CD4-positive, alpha-beta T cell treated with Interleukin-10 for 1 hour (primary cell): ENCODE data around the gene SYNGR1.
"Not testable (repeated sequence)": the region's sequence is repeated elsewhere in the genome, so short reads cannot be mapped to it uniquely, and the experiment has no call there.

Experiments used
- DNase-seq: peaks from one replicate; pipeline ENCODE4 v3.0.0-alpha.2; 2020

The SYNGR1 gene

DNA sequence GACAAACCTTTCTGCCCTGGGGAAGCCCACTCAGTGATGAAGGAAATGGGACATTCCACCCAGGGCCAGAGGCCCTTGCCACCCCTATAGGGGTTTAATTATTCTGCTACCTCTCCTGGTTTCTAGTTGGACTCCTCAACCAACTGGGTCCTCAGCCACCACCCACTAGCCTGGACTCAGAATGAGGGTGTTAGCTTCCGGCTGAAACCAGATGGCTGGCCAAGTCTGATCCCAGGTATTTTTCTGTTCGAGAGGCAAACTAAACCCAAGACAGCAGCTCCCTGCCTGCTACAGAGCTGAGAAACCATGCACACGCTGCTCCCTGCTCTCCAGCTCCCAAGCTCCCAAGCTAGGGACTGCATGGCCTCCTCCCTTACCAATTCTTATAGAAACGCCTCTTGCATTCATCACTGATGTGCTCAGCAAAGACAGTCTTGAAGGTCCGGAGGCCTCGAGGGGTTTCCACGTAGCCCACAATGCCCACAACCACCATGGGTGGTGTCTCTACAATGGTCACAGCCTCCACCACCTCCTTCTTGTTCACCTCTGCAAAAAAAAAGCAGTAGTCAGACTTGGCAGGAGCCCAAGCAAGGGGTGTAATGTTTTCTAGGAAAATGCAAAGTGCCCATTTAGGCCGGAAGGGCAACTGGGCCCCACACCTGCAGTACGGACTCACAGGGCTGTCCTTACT is 32.6 kb upstream of the SYNGR1 start:
- DNase-seq = peak; percentile 59

DNA sequence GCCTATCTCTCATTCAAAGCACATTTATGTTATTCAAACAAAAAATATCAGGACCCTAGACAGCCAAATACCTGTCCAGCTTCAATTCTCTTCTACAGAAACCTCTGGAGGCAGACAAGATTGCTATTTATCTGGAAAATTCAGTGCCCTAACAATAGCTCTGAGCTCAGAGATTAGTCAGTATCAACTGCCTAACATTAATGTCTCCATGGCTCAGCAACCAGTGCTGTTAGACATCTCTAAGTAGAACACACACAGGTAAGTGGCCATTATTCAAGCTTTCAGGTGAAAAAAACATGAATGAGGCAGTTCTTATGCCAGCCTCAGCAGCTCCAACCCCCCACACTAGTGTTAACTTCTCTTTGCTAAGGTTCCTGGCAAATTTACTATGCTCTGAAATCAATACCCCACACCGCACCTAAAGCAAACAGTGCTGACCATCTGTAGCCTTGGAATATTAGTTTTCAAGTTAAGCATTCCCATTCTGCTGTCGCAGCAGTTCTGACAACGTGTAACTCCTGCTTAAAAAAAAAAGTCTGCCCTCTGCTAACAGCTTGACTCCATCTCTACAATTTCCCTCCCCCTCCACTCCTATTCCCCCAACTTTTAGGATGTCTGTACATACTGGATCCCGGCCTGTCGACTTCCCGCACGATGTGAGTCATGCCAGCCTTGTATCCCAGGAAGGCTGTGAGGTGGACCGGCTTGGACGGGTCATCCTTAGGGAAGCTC is 31.9 kb upstream of the SYNGR1 start:
- DNase-seq = no peak

DNA sequence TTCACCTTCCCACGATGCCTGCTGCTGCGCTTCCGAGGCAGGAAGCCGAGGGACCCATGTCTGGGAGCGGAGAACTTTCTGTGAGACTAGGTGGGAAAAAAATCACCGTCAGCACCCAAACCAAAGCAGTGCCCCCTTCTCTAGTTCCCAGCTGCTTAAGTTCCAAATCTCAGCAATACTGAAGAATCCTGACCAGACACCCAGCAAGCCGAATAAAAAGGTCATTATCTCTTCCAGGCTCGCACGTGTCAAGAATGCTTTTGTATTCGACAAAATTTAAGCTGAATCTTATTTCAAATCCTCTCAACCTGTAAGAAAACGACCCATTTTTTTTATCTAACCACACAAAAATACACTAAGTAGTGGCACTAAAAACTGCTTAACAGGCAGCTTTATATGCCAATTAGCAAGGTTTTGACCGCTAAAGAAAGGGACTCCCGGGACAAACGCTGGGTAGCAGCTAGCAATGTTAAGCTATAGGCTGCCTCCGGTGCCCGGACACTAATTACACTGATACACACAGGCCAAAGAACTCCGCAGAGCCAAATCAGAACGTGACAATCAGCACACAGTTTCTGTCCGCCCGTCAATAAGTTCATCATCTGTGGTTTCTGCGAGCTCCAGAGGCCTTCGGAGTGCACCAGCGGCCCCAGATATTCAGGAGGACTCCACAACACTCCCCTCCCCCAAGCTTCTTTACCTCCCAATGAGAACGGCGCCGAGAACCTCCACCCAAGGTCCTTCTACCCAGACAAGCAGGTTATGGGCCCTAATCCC is 31.1 kb upstream of the SYNGR1 start:
- peak; percentile 61 for DNase-seq

DNA sequence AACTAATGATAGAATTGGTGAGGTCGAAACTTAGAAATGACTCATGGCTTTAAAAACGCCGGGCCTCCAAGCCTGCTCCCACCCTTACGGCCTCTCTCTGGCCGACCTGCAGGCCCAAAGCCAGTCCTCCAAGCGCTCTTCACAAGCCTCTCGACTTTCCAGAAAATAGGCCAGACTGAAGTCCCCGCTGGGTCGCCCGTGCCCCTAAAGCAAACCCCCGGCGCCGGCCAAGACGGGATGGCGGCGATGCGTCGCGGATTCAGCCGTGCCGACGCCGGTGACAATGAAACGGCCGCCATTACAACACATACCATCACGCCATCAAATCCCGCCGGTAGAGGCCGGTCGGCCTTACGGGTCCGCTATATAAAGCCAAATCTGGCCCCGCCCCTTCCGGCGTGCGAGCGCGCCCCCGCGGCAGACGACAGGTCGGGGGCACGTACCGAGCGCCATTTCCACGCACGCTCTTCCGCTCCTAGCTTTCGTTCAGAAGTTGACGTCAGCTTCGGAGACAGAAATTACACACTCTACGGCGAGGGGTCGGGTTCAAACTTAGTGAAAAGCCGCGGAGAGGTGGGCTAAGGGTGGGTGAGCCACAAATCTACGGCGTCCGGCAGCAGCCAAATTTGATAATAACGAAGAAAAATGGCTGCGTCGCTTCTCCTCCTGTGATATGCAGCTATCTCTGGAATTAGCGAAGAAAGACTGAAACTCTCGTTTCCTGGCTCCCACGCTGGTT is 30.3 kb upstream of the SYNGR1 start, which contains the start of gene RPL3:
TSS of gene RPL3 (minus strand) at position 340 of the 739 bp plus-strand sequence. CDS start at position 314, 26 bp downstream.
- DNase-seq = peak; percentile 98

DNA sequence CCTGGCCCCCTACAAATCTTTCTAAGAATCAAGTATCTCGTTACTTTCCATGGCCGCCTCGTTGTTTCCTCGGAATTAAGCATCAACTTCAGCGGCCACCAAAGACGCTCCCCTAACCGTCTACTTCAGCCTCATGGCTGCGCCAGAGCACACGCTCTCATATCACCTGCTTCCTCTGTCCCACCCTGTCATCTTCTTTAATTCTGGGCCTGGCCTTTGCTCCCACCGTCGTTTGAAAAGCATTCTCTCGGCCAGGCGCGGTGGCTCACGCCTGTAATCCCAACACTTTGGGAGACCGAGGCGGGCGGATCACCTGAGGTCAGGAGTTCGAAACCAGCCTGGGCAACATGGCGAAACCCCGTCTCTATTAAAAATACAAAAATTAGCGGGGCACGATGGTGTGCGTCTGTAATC is 29.2 kb upstream of the SYNGR1 start:
- DNase-seq = not testable (repeated sequence)

DNA sequence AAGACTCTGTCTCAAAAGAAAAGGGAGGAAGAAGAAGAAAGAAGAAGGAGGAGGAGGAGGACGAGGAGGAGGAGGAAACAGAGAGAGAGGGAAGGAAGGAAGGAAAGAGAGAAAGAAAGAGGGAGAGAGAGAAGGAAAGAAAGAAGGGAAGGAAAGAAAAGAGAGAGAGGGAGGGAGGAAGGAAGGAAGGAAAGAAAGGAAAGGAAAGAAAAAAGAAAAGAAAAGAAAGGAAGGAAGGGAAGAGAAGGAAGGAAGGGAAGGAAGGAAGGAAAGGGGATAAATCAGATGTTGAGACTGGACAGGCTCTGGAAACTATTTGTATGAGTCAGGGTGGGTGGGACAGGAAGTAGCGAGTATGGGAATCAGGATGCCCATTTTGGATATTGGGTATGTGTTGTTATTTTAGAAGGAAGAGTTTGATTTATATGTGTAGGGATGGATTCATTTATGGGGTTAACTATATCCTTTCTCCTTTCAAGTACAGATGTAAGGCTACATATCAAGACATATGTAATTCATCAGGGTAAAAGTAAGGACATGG is 24.3 kb upstream of the SYNGR1 start:
- DNase-seq = no peak

DNA sequence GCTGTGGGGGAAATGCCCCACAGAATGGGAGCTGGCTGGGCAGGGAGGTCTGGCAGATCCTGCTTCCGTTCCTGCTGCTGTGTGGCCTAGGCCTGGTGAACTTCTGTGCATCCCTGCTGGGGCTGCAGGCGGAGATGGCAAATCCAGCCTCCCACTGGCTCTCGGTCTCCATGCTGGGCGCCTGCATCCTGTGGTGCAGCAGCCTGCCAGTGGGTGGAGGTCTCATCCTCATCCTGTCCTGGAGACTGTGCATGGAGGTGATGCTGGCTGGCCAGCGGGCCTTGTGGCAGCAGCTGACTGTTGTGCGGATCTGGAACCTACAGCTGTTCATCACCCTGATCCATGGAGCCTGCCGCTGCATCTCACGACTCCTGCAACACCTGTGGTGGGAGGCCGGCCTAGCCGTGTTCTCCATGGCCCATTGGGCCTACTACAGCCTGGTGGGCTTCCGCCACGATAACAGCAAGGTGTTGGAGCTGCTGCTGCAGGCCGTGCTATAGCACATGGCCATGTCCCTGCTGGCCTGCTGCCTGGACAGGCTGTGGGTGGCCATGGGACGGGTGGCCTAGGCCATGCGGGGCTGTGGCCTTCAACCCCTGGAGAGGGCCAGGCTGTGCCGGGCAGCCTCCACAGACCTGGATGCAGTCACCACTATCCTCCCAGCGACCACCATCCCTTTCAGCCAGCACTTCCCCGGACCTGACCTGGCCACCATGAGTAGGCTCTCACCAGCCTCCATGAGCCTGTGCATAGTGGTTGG is 21.6 kb upstream of the SYNGR1 start:
- no peak for DNase-seq

DNA sequence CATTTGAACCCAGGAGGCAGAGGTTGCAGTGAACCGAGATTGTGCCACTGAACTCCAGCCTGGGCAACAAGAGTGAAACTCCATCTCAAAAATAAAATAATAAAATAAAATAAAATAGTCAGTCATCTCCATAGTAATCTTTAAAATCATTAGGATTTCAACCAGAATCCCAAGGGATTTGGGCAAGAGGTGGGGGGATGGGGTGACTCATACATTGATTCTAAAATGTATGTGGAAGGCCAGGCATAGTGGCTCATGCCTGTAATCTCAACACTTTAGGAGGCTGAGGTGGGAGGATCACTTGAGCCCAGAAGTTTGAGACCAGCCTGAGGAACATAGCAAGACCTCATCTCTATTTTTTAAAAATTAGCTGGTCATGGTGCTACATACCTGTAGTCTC is 19.2 kb upstream of the SYNGR1 start:
- DNase-seq = not testable (repeated sequence)

DNA sequence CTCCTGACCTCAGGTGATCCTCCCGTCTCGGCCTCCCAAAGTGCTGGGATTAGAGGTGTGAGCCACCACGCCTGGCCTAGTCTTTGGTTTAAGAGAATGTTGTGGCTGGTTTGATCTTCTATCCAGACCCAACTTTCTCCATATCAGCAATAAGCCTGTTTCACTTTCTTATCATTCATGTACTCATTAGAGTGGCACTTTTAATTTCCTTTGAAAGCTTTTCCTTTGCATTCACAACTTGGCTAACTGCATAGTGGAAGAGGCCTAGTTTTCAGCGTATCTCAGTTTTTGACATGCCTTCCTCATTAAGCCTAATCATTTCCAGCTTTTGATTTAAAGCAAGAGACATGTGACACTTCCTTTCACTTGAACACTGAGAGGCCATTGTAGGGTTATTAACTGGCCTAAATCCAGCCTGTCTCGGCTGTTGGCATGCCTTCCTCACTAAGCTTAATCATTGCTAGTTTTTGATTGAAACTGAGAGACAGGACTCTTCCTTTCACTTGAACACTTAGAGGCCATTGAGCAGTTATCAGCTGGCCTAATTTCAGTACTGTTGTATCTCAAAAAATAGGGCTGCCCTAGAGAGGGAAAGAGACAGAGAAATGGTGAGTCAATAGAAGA is 17.2 kb upstream of the SYNGR1 start:
- DNase-seq = no peak

DNA sequence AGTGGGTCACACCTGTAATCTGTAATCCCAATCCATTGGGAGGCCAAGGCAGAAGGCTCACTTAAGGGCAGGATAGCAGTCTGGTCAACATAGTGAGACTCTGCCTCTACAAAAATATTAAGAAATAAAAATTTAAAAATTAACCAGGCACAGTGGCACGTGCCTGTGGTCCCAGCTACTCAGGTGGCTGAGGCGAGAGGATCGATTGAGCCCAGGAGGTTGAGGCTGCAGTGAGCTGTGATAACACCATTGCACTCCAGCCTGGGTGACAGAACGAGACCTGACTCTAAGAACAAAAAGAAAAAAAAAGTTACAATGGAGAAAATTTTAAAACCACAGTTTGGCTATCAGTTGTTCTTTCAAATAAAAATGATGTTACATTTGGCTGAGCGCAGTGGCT is 13.4 kb upstream of the SYNGR1 start:
- no peak for DNase-seq

DNA sequence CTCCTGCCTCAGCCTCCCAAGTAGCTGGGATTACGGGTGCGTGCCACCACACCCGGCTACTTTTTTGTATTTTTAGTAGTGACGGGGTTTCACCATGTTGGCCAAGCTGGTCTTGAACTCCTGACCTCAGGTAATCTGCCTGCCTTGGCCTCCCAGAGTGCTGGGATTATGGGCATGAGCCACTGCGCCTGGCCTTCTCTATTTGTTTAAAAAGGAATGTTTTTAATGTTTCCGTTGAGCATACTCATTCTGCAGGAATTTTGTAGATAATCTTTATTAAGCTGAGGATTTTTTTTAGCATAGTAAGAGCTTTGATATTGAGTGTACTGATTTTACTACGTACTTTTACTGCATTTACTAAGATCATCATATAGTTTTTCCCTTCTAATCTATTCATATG is 10.0 kb upstream of the SYNGR1 start:
- DNase-seq = not testable (repeated sequence)

DNA sequence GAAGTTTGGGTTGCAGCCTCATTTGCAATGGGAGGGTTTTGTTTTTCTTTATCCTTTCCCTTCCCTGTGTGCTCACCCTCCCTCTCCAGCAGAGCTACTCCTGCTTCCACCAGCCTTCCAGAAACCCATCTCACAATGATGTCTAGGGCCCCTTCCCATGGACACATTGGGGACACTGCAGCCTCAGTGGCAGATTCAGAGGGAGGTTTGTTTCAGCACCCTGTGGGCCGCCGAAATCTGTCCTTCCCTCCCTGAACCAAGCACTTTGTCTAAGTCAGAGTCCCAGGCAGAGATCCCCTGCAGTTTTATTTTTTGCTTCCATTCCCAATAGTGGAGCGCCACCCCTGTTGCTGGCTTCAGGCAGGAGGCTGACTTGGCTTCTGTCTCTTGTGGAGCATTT is 8.6 kb upstream of the SYNGR1 start:
- no peak for DNase-seq

DNA sequence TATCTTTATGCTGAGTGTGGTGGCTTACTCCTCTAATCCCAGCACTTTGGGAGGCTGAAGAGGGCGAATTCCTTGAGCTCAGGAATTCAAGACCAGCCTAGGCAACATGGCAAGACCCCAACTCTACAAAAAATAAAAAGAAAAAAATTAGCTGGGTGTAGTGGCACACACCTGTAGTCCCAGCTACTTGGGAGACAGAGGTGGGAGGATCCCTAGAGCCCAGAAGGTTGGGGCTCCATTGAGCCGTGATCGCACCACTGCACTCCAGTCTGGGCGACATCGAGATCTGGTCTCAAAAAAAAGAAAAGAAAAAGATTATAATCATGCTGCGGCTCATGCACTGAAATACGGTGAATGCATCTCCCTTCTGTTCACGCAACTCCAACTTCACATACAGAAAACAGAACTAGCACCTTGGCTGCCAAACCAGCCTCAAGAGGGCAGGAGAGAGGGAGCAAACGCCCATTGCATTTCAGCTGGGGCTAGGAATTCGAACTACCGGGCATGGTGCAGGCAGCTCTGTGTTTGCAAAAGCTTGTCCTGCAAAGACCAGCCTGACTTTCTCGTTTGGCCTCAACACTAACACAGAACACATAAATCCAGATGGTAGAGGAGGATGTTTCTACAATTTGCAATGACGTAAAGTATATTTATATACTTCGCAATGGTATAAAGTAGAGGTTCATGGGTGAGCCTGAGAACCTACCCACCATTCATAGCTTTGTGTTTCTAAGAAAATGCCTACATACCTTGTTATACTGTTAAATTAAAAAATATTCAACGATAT is 6.3 kb upstream of the SYNGR1 start:
- peak; percentile 62 for DNase-seq

DNA sequence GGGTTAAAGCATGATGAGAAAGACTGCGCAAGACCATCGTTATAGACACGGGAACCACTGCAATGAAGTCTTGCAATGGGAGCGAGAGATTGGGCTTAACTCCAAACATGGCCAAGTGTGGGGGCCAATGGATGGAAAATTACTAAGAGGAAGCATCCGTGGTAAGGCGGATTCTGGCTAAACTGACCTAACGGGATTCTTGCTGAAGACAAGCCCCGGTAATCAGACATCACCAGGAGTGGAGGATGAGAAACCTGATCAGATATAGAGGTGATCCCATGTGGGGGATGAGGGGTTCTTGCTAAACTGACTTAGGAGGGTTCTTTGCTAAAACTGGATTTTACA is 5.8 kb upstream of the SYNGR1 start:
- no peak for DNase-seq

DNA sequence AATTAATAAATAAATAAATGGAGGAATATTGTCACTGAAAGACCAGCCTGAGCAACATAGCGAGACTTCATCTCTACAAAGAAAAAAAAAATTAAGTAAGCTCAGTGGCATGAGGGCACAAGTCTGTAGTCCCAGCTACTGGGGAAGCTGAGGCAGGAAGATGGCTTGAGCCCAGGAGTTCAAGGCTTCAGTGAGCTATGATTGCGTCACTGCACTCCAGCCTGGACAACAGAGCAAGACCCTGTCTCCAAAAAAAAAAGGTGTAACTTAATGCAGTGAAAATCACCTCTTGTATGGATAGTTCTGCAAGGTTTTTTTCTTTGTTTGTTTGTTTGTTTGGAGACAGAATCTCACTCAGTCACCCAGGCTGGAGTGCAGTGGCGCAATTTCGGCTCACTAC is 4.6 kb upstream of the SYNGR1 start:
- DNase-seq = no peak

DNA sequence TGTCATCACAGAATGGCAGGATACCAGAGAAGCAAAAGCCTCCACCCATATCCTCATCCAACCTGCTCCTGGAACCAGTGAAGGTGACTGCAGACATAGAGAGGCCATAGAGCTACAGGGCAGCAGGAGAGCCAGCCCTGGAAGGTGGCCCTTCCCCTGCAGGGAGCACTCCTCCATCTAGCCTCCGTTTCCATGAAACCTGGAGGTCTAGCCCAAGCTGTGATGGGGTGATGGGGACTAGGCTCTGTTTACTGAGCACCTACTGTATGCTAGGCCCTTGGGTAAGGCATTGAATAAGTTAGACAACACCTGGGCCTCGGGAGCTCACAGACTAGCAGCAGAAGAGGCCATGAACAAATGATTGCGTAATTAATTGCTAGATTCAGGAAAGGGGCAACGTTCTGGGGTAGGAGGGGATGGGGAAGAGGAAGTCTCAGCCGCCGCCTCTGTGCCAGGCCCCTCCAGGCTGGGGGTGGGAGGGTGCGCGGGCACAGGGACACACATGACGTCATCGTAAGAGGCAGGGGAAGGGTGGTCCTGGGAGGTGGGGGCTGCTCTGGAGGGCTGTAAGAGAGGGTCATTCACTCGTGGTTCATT is 784 bp upstream of the SYNGR1 start:
- peak; percentile 18 for DNase-seq

DNA sequence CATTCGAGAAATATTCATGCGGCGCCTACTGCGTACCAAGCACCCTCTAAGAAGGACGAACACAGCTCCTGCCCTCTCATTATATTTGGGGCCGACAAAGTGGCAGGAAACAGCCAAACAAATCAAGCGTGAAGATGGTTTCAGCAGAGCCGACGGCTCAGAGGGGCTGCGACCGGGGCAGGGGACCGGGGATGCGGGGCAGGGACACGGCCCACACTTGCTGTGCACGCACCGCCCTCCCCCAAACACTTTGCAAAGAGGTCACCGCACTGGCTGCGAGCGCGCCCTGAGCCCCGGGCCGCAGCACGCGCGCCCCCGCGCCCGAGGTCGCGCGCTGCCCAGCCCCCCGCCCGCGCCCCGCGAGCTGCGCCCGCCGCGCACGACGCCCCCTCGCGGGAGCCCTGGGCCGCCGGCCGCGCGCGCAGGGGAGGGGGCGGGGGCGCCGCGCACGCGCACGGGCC is 255 bp upstream of the SYNGR1 start:
- peak; percentile 18 for DNase-seq

DNA sequence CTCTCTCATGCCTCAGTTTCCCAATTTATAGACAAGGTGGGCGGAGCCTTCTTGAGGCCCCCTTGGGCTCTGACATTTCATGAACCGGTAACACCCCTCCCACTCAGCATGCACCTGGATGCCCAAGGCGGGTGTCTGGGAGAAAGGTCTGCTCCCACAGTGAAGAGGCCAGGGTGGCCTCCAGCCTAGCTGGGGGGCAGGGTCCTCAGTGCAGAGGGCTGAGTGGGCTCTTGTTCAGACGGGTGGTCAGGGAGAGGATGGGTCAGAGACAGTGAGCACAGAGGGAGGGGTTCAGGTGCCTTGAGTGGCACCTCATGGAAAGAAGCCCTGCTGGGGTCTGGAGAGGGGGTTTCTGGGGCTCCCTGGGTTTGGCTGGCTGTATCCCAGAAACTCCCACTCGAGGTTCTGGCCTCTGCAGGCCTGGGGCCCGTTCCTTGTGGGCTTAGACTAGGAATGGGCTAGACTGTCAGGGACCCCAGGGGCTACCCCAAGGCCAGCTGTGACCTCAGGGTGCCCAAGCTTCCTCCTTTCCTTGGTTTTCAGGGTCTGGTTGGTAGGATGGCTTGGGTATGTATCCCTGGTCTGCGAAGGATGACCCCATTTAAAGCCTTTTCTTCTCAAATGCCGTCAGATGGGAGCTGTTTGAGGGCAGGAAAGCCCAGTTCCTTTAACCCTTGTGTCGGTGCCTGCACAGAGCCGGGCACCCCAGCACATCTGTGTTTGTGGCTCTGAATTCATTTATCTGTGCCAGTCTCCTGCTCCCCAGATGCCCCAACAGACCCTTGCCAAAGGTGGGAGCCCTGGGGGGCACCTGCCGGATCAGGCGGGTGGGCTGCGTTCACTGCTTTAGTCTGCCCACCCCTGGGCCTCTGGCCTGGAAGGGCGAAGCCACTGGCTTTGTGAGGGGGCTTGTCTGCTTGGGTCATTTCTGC is 1.2 kb downstream of the SYNGR1 start:
- DNase-seq = no peak

DNA sequence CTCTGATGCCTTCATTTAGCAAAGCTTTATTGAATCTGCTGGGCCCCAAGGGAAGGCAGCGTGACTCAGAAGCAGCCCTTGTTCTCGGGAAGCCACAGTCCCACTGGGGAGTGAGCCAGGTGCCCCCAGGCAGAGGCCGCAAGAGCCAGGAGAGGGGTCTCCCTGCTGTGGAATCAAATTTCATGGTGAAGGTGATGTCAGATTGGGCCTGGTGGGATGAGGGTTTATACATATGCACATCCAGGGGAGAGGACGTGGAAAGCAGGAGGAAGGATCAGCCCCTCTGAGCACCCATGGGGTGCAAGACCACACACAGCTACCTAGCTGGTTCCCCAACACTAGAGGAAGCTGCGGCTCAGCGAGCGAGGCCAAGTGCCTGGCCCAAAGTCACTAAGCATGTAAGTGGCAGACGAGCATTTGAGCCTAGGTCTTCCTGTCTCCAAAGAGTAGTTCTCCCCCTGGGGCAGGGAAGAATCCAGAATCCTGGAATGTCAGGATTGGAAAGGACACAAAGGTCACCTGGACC is 2.0 kb downstream of the SYNGR1 start:
- no peak for DNase-seq
